ENCODE measurements around the gene CARM1.

Gene CARM1

GRCh38 chr19:10963865-10964264 is 92.5 kb downstream of the CARM1 start:
- Histone ChIP-seq H3K9me2 (replicated peaks; ENCODE audit: low read depth, low read length) (no peaks in the 10 kb centered on the region), H3K9ac (ENCODE audit: low read depth, low read length, poor library complexity, severe bottlenecking) (peak overlapping the region; percentile 92), H3K27me3 (ENCODE audit: insufficient read depth, low read length, poor library complexity, severe bottlenecking) (no peaks in the 10 kb centered on the region), H4K20me1 (ENCODE audit: insufficient read depth, low read length, poor library complexity, severe bottlenecking) (peaks cover 52% of the 10 kb centered on the region), H2AFZ (ENCODE audit: low read length) (no peak overlapping the region), H3K4me1 (ENCODE audit: insufficient read depth, low read length, poor library complexity, severe bottlenecking) (peaks cover 32% of the 10 kb centered on the region), H3K4me3 (ENCODE audit: low read length, poor library complexity, severe bottlenecking) (peak overlapping the region; percentile 97), H3K79me2 (ENCODE audit: insufficient read depth, low read length) (peaks cover 91% of the 10 kb centered on the region), H3K4me2 (ENCODE audit: low read depth, low read length, poor library complexity, severe bottlenecking) (peak overlapping the region; percentile 97), H3K9me3 (ENCODE audit: insufficient read depth, low read depth, low read length) (no peaks in the 10 kb centered on the region), H3K36me3 (ENCODE audit: insufficient read depth, low read length) (no peaks in the 10 kb centered on the region), H3F3A (ENCODE audit: low read depth) (no peaks in the 10 kb centered on the region)
- TF ChIP-seq, protein P1, sequence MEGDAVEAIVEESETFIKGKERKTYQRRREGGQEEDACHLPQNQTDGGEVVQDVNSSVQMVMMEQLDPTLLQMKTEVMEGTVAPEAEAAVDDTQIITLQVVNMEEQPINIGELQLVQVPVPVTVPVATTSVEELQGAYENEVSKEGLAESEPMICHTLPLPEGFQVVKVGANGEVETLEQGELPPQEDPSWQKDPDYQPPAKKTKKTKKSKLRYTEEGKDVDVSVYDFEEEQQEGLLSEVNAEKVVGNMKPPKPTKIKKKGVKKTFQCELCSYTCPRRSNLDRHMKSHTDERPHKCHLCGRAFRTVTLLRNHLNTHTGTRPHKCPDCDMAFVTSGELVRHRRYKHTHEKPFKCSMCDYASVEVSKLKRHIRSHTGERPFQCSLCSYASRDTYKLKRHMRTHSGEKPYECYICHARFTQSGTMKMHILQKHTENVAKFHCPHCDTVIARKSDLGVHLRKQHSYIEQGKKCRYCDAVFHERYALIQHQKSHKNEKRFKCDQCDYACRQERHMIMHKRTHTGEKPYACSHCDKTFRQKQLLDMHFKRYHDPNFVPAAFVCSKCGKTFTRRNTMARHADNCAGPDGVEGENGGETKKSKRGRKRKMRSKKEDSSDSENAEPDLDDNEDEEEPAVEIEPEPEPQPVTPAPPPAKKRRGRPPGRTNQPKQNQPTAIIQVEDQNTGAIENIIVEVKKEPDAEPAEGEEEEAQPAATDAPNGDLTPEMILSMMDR (conservative IDR thresholded peaks at IDR 0.05; ENCODE audit: low read length) = no peak
- no peak for TF ChIP-seq EZH2phosphoT487 (IDR thresholded peaks at IDR 0.05; ENCODE audit: borderline replicate concordance)

GRCh38 chr19:10964903-10965302 is 93.5 kb downstream of the CARM1 start:
- no peaks in the 10 kb centered on the region for H3K36me3 ChIP-seq (ENCODE audit: insufficient read depth, low read length)
- peaks cover 35% of the 10 kb centered on the region for H3K4me1 ChIP-seq (ENCODE audit: insufficient read depth, low read length, poor library complexity, severe bottlenecking)
- H3K9ac ChIP-seq (ENCODE audit: low read depth, low read length, poor library complexity, severe bottlenecking) = peak overlapping the region; percentile 37
- H2AFZ ChIP-seq (ENCODE audit: low read length) = no peak overlapping the region
- no peaks in the 10 kb centered on the region for H3K9me2 ChIP-seq (replicated peaks; ENCODE audit: low read depth, low read length)
- H4K20me1 ChIP-seq (ENCODE audit: insufficient read depth, low read length, poor library complexity, severe bottlenecking) = peaks cover 59% of the 10 kb centered on the region
- H3K9me3 ChIP-seq (ENCODE audit: insufficient read depth, low read depth, low read length) = no peaks in the 10 kb centered on the region
- peaks cover 95% of the 10 kb centered on the region for H3K79me2 ChIP-seq (ENCODE audit: insufficient read depth, low read length)
- no peaks in the 10 kb centered on the region for H3F3A ChIP-seq (ENCODE audit: low read depth)
- peak overlapping the region; percentile 79 for H3K4me2 ChIP-seq (ENCODE audit: low read depth, low read length, poor library complexity, severe bottlenecking)
- peak overlapping the region; percentile 57 for H3K4me3 ChIP-seq (ENCODE audit: low read length, poor library complexity, severe bottlenecking)
- no peaks in the 10 kb centered on the region for H3K27me3 ChIP-seq (ENCODE audit: insufficient read depth, low read length, poor library complexity, severe bottlenecking)
- TF ChIP-seq, protein P1 (conservative IDR thresholded peaks at IDR 0.05; ENCODE audit: low read length) = peak; percentile 41
- TF ChIP-seq EZH2phosphoT487 (IDR thresholded peaks at IDR 0.05; ENCODE audit: borderline replicate concordance) = no peak

GRCh38 chr19:10965398-10965797 is 94.0 kb downstream of the CARM1 start:
- Histone ChIP-seq H3F3A (ENCODE audit: low read depth) (no peaks in the 10 kb centered on the region), H3K4me3 (ENCODE audit: low read length, poor library complexity, severe bottlenecking) (peak overlapping the region; percentile 57), H3K27me3 (ENCODE audit: insufficient read depth, low read length, poor library complexity, severe bottlenecking) (no peaks in the 10 kb centered on the region), H3K9me3 (ENCODE audit: insufficient read depth, low read depth, low read length) (no peaks in the 10 kb centered on the region), H3K79me2 (ENCODE audit: insufficient read depth, low read length) (peaks cover 95% of the 10 kb centered on the region), H3K9me2 (replicated peaks; ENCODE audit: low read depth, low read length) (no peaks in the 10 kb centered on the region), H3K36me3 (ENCODE audit: insufficient read depth, low read length) (no peaks in the 10 kb centered on the region), H3K4me2 (ENCODE audit: low read depth, low read length, poor library complexity, severe bottlenecking) (peak overlapping the region; percentile 79), H4K20me1 (ENCODE audit: insufficient read depth, low read length, poor library complexity, severe bottlenecking) (peaks cover 64% of the 10 kb centered on the region), H3K4me1 (ENCODE audit: insufficient read depth, low read length, poor library complexity, severe bottlenecking) (peaks cover 37% of the 10 kb centered on the region), H2AFZ (ENCODE audit: low read length) (no peak overlapping the region), H3K9ac (ENCODE audit: low read depth, low read length, poor library complexity, severe bottlenecking) (peak overlapping the region; percentile 37)
- TF ChIP-seq EZH2phosphoT487 (IDR thresholded peaks at IDR 0.05; ENCODE audit: borderline replicate concordance) = no peak
- TF ChIP-seq, protein P1 (conservative IDR thresholded peaks at IDR 0.05; ENCODE audit: low read length) = no peak
